Mesendoderm (in vitro differentiated cells): Measurements from ENCODE around the gene COL13A1.

Experiments used
- DNase-seq: peaks from one replicate; pipeline ENCODE4 v3.0.0; 2013
- H2AK5ac ChIP-seq: 2 replicates; pipeline ENCODE4 v1.6.1; 2013; ENCODE audit warnings: low read length, inconsistent platforms
- H2BK120ac ChIP-seq: 2 replicates; pipeline ENCODE4 v1.6.1; 2013; ENCODE audit warnings: low read depth, mild to moderate bottlenecking, low read length, moderate library complexity, mixed read lengths
- H2BK15ac ChIP-seq: replicated peaks from 2 replicates; pipeline ENCODE4 v1.6.1; 2013; ENCODE audit warnings: low read depth, mild to moderate bottlenecking, moderate library complexity
- H2BK5ac ChIP-seq: 2 replicates; pipeline ENCODE4 v1.6.1; 2013; ENCODE audit warnings: low read length, inconsistent platforms
- H3K18ac ChIP-seq: 2 replicates; pipeline ENCODE4 v1.6.1; 2013; ENCODE audit warnings: mild to moderate bottlenecking, low read length, mixed read lengths
- H3K23ac ChIP-seq: one replicate; pipeline ENCODE4 v1.6.1; 2013; ENCODE audit warnings: low read length
- H3K27ac ChIP-seq: 2 replicates; pipeline ENCODE4 v1.5.1; 2013; ENCODE audit warnings: low read depth, mild to moderate bottlenecking, inconsistent platforms, low read length, moderate library complexity
- H3K27me3 ChIP-seq: 2 replicates; pipeline ENCODE4 v1.6.1; 2013; ENCODE audit warnings: low read length, control low read depth, mild to moderate bottlenecking, inconsistent platforms; ENCODE audit not compliant: insufficient read depth, poor library complexity
- H3K36me3 ChIP-seq: 2 replicates; pipeline ENCODE4 v1.6.1; 2013; ENCODE audit warnings: low read length, inconsistent platforms; ENCODE audit not compliant: control insufficient read depth, insufficient read depth
- H3K4ac ChIP-seq: one replicate; pipeline ENCODE4 v1.6.1; 2013; ENCODE audit warnings: low read depth, mild to moderate bottlenecking, low read length, moderate library complexity
- H3K4me1 ChIP-seq: 2 replicates; pipeline ENCODE4 v1.6.1; 2013; ENCODE audit warnings: low read depth, low read length, inconsistent platforms; ENCODE audit not compliant: control insufficient read depth
- H3K4me2 ChIP-seq: 2 replicates; pipeline ENCODE4 v1.6.1; 2013; ENCODE audit warnings: low read length
- H3K4me3 ChIP-seq: 2 replicates; pipeline ENCODE4 v1.5.1; 2013; ENCODE audit warnings: mild to moderate bottlenecking, low read length
- H3K56ac ChIP-seq: one replicate; pipeline ENCODE4 v1.6.1; 2013; ENCODE audit warnings: low read length
- H3K79me1 ChIP-seq: 2 replicates; pipeline ENCODE4 v1.6.1; 2013; ENCODE audit warnings: low read length, inconsistent platforms
- H3K79me2 ChIP-seq: 2 replicates; pipeline ENCODE4 v1.6.1; 2013; ENCODE audit warnings: mild to moderate bottlenecking, low read length; ENCODE audit not compliant: control insufficient read depth, insufficient read depth
- H3K9ac ChIP-seq: 2 replicates; pipeline ENCODE4 v1.6.1; 2013; ENCODE audit warnings: low read length, inconsistent platforms
- H4K5ac ChIP-seq: one replicate; pipeline ENCODE4 v1.6.1; 2013; ENCODE audit warnings: low read length
- H4K8ac ChIP-seq: one replicate; pipeline ENCODE4 v1.6.1; 2013; ENCODE audit warnings: low read depth, mild to moderate bottlenecking, control low read depth, low read length, moderate library complexity
- WGBS: extraction: QIAGEN DNeasy Blood & Tissue Kit; methylation state at CpG from one replicate; pipeline ENCODE4 v1.1.7; 2013; ENCODE audit warnings: low lambda C conversion rate, missing lambda C conversion rate; ENCODE audit not compliant: insufficient coverage; ENCODE audit errors: extremely low coverage; 5-methylcytosine and 5-hydroxymethylcytosine counted together

Gene COL13A1

DNA sequence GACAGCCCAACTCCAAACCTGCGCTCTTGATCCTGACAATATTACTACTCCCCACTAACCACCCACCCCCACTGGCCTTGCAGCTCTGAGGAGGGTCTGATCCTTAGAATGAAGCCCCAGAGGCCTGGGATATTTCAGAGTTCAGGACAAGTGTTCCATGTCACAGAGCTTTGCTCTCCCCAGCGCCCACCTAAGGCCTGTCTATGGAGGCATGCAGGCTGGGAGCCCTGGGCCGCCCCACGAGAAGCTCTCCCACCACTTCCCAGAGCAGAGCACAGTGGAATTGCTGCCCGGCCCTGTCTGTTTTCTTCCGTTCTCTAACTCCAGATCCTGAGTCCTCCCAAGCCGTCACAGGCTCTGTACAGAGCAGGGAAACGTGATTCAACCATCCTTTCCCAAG, 74.6 kb downstream of the COL13A1 start:
- no peaks in the 10 kb centered on the region for H3K36me3 ChIP-seq
- peaks cover 27% of the 10 kb centered on the region for H3K4me1 ChIP-seq
- peak overlapping the region; percentile 81 for H3K4ac ChIP-seq
- peak overlapping the region; percentile 48 for H3K27ac ChIP-seq
- peaks cover 3% of the 10 kb centered on the region for H3K79me1 ChIP-seq
- no peak overlapping the region for H4K5ac ChIP-seq
- H2BK120ac ChIP-seq, result peak overlapping the region; percentile 24
- H3K56ac ChIP-seq, result peak overlapping the region; percentile 81
- no peak overlapping the region for H4K8ac ChIP-seq
- H3K9ac ChIP-seq, result peak overlapping the region; percentile 49
- H3K18ac ChIP-seq, result peak overlapping the region; percentile 63
- peak overlapping the region; percentile 52 for H2BK5ac ChIP-seq
- H3K4me3 ChIP-seq, result no peak overlapping the region
- no peak for DNase-seq
- no peak overlapping the region for H3K23ac ChIP-seq
- WGBS, result no CpG with 5 or more reads among the region's 8 CpGs
- no peak overlapping the region for H3K4me2 ChIP-seq
- H2AK5ac ChIP-seq, result no peak overlapping the region
- H3K79me2 ChIP-seq, result no peaks in the 10 kb centered on the region
- peak overlapping the region; percentile 0 for H2BK15ac ChIP-seq
- H3K27me3 ChIP-seq, result no peaks in the 10 kb centered on the region

DNA sequence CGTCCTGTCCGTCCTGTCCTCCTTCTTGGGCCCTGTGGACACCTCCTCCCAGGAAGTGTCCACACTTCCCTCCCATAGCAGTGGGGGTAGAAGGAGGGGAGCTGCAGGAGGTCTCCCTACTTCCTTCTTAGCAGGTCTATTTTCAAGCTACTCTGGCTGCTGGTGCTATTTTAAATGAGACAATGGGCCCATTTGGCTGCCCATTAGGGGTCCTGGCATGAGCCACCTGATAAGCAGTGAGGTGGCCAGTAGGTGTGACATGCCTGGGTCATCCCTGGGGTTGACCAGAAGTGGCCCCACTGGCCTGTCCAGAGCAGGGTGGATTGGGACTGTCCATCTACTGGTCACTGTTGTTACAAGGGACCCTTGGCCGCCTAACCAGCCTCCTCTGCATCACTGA, 75.2 kb downstream of the COL13A1 start:
- Histone ChIP-seq H3K9ac (peak overlapping the region; percentile 62), H3K27ac (peak overlapping the region; percentile 85), H3K18ac (peak overlapping the region; percentile 63), H3K4me1 (peaks cover 27% of the 10 kb centered on the region), H2BK15ac (no peak overlapping the region), H3K56ac (peak overlapping the region; percentile 88), H3K36me3 (no peaks in the 10 kb centered on the region), H3K4me2 (no peak overlapping the region), H3K27me3 (no peaks in the 10 kb centered on the region), H3K4ac (peak overlapping the region; percentile 93), H3K79me2 (no peaks in the 10 kb centered on the region), H4K5ac (no peak overlapping the region), H2AK5ac (peak overlapping the region; percentile 92), H3K4me3 (no peak overlapping the region), H3K79me1 (peaks cover 3% of the 10 kb centered on the region), H4K8ac (no peak overlapping the region), H3K23ac (peak overlapping the region; percentile 98), H2BK120ac (peak overlapping the region; percentile 32), H2BK5ac (peak overlapping the region; percentile 100)
- DNase-seq, result peak; percentile 89
- no CpG with 5 or more reads among the region's 3 CpGs for WGBS

DNA sequence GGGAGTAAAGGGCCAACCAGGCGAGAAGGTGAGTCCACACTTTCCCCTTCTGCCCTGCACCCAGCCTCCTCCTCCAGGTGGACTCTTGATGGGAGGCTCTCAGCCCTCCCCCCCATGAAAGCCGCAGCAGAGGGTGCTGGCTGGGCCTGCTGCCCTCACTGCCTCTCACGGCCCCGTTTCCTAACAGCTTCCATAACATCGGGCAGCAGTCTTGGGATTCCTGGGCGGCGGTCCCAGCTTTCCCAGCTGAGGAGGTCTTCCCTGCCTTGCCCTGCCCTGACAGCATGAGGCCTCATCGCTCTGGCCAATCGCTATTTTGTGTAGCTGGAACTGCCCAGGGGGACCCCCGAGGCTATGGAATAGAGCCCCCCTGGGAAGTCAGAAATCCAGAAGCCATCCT, 76.3 kb downstream of the COL13A1 start:
- peak overlapping the region; percentile 100 for H2BK5ac ChIP-seq
- no peak overlapping the region for H3K23ac ChIP-seq
- DNase-seq, result no peak
- peak overlapping the region; percentile 4 for H3K9ac ChIP-seq
- no peak overlapping the region for H2BK15ac ChIP-seq
- peak overlapping the region; percentile 76 for H3K4ac ChIP-seq
- no peak overlapping the region for H4K8ac ChIP-seq
- H3K4me1 ChIP-seq, result peaks cover 27% of the 10 kb centered on the region
- H3K79me2 ChIP-seq, result no peaks in the 10 kb centered on the region
- H4K5ac ChIP-seq, result no peak overlapping the region
- no peak overlapping the region for H3K4me3 ChIP-seq
- H3K36me3 ChIP-seq, result no peaks in the 10 kb centered on the region
- peak overlapping the region; percentile 6 for H3K18ac ChIP-seq
- H3K4me2 ChIP-seq, result no peak overlapping the region
- H3K27me3 ChIP-seq, result no peaks in the 10 kb centered on the region
- H2AK5ac ChIP-seq, result peak overlapping the region; percentile 5
- H3K56ac ChIP-seq, result peak overlapping the region; percentile 88
- H3K79me1 ChIP-seq, result peaks cover 3% of the 10 kb centered on the region
- WGBS, result no CpG with 5 or more reads among the region's 10 CpGs
- peak overlapping the region; percentile 32 for H2BK120ac ChIP-seq
- no peak overlapping the region for H3K27ac ChIP-seq

DNA sequence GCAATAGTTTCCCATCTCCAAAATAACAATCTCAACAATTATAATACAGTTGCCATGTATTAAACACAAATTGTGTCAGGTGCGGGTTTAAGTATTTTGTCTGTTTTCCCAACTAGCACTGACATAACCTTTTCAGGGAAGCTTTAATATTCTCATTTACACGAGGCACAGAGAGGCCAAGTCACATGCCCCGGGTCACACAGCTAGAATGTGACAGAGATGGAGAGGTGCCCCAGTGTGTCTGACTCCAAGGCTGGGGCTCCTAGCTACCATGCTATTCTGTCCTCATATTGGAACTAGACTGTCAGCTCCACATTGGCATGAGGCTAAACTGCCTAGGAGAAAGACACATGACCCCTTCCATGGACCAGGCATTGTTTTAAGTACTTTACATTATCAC, 77.2 kb downstream of the COL13A1 start:
- H2BK15ac ChIP-seq, result no peak overlapping the region
- H4K5ac ChIP-seq, result no peak overlapping the region
- no peak overlapping the region for H2BK5ac ChIP-seq
- no peak overlapping the region for H3K9ac ChIP-seq
- H3K56ac ChIP-seq, result peak overlapping the region; percentile 10
- peaks cover 3% of the 10 kb centered on the region for H3K79me1 ChIP-seq
- no peaks in the 10 kb centered on the region for H3K27me3 ChIP-seq
- H2BK120ac ChIP-seq, result no peak overlapping the region
- H3K18ac ChIP-seq, result no peak overlapping the region
- H3K4me2 ChIP-seq, result no peak overlapping the region
- H3K23ac ChIP-seq, result peak overlapping the region; percentile 84
- no peak overlapping the region for H3K27ac ChIP-seq
- H3K4ac ChIP-seq, result no peak overlapping the region
- no peaks in the 10 kb centered on the region for H3K36me3 ChIP-seq
- H3K4me1 ChIP-seq, result peaks cover 27% of the 10 kb centered on the region
- DNase-seq, result no peak
- H3K79me2 ChIP-seq, result no peaks in the 10 kb centered on the region
- H4K8ac ChIP-seq, result no peak overlapping the region
- H2AK5ac ChIP-seq, result peak overlapping the region; percentile 22
- H3K4me3 ChIP-seq, result no peak overlapping the region
- WGBS, result no CpG with 5 or more reads among the region's 3 CpGs

DNA sequence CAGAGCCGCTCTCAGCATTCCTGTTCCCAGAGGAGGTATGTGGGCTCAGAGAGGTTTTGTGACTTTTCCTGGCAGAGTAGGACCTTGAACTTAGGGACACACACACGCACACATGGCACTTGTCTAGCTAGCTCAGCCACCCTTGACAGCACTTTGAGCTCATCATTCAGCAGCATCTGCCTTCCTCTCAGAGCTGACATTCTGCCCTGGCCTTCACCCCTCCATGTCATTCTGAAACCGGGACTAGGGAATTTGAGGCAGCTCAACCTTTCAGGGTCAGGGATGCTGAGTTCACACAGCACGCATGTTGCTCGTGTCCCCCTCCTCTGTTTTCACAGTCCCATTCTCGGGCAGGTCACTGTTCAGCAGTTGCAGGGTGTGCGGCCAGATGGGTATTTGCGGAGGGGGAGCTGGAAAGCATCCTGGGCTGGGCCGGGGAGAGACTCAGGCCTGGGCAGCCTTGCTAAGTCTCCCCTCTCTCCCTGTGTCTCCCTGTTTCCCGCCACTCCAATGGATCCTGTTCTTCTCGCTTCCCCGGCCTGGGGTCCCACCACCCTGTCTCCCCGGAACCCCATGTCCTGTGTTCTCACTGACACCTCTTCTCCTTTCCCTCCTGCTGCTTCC, 78.0 kb downstream of the COL13A1 start:
- no peak for DNase-seq
- H3K79me2 ChIP-seq, result no peaks in the 10 kb centered on the region
- H2BK120ac ChIP-seq, result no peak overlapping the region
- no peak overlapping the region for H3K27ac ChIP-seq
- peaks cover 26% of the 10 kb centered on the region for H3K4me1 ChIP-seq
- H3K27me3 ChIP-seq, result no peaks in the 10 kb centered on the region
- peak overlapping the region; percentile 18 for H4K5ac ChIP-seq
- no peak overlapping the region for H2BK15ac ChIP-seq
- peaks cover 1% of the 10 kb centered on the region for H3K79me1 ChIP-seq
- WGBS, result no CpG with 5 or more reads among the region's 13 CpGs
- no peak overlapping the region for H3K4ac ChIP-seq
- H2BK5ac ChIP-seq, result peak overlapping the region; percentile 46
- no peak overlapping the region for H3K4me3 ChIP-seq
- no peak overlapping the region for H3K4me2 ChIP-seq
- peak overlapping the region; percentile 21 for H3K9ac ChIP-seq
- peak overlapping the region; percentile 95 for H2AK5ac ChIP-seq
- H3K23ac ChIP-seq, result no peak overlapping the region
- H3K18ac ChIP-seq, result no peak overlapping the region
- peak overlapping the region; percentile 68 for H3K56ac ChIP-seq
- H3K36me3 ChIP-seq, result no peaks in the 10 kb centered on the region
- no peak overlapping the region for H4K8ac ChIP-seq
